Measurements from ENCODE around the gene H2BK1. TPM values are rescaled to one million over a fixed set of nuclear protein-coding genes. Genes with fewer than 3 reads are reported as not detected.

Gene H2BK1
- total RNA-seq, 1 donor from 2014 or later = not detected

- Histone ChIP-seq H3K27ac (ENCODE audit: low read depth, low read length) (no peak overlapping the region), H3K9ac (ENCODE audit: low read depth in 1 of 3, low read length in 3 of 3) (no peak overlapping the region), H3K9me3 (ENCODE audit: control insufficient read depth in 3 of 3, low read length in 3 of 3) (no peaks in the 10 kb centered on the region), H3K36me3 (ENCODE audit: control insufficient read depth in 3 of 3, insufficient read depth in 3 of 3, low read length in 3 of 3) (peaks cover 48 to 58% (median 53%) of the 10 kb centered on the region in 3 donors), H3K4me1 (ENCODE audit: control insufficient read depth in 3 of 3, insufficient read depth in 3 of 3, low read length in 3 of 3) (peaks cover 18 to 24% (median 21%) of the 10 kb centered on the region in 3 donors), H3K4me3 (ENCODE audit: low read length in 3 of 3) (no peak overlapping the region), H3K27me3 (ENCODE audit: control insufficient read depth in 3 of 3, insufficient read depth in 3 of 3, low read length in 3 of 3) (no peaks in the 10 kb centered on the region)
Measured at GRCh38 chr7:151223728-151224127, 13.4 kb upstream of the H2BK1 start.

DNA sequence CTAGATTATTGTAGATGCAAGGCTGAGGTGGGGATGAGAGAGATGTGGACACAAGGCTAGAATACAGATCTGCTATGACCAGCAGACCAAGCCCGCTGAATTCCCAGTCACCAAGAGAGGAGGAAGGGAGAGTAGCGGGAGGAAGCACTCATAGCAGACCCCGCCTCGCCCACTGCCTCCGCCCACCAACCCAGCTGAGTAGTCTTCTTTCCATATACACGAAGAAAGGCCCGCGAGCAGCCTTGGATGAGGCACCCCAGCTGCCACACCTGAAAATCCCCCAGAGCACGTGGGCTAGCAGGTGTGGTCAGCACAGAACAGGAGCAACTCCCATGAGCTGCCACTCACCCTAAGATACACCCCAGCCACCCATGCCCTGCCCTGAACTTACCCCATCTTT lies 7.9 kb upstream of the H2BK1 start:
- no peak overlapping the region for H3K4me3 ChIP-seq (ENCODE audit: low read length in 3 of 3)
- H3K36me3 ChIP-seq (ENCODE audit: control insufficient read depth in 3 of 3, insufficient read depth in 3 of 3, low read length in 3 of 3) = peaks cover 76 to 88% (median 88%) of the 10 kb centered on the region in 3 donors
- H3K27me3 ChIP-seq (ENCODE audit: control insufficient read depth in 3 of 3, insufficient read depth in 3 of 3, low read length in 3 of 3) = no peaks in the 10 kb centered on the region
- H3K27ac ChIP-seq (ENCODE audit: low read depth, low read length) = no peak overlapping the region
- H3K9ac ChIP-seq (ENCODE audit: low read depth in 1 of 3, low read length in 3 of 3) = no peak overlapping the region
- no peaks in the 10 kb centered on the region for H3K4me1 ChIP-seq (ENCODE audit: control insufficient read depth in 3 of 3, insufficient read depth in 3 of 3, low read length in 3 of 3)
- H3K9me3 ChIP-seq (ENCODE audit: control insufficient read depth in 3 of 3, low read length in 3 of 3) = no peaks in the 10 kb centered on the region

GRCh38 chr7:151215396-151215795 lies 5.1 kb upstream of the H2BK1 start:
- Histone ChIP-seq H3K36me3 (ENCODE audit: control insufficient read depth in 3 of 3, insufficient read depth in 3 of 3, low read length in 3 of 3) (peaks cover 60 to 86% (median 66%) of the 10 kb centered on the region in 3 donors), H3K9me3 (ENCODE audit: control insufficient read depth in 3 of 3, low read length in 3 of 3) (no peaks in the 10 kb centered on the region), H3K4me3 (ENCODE audit: low read length in 3 of 3) (no peak overlapping the region), H3K4me1 (ENCODE audit: control insufficient read depth in 3 of 3, insufficient read depth in 3 of 3, low read length in 3 of 3) (no peaks in the 10 kb centered on the region), H3K9ac (ENCODE audit: low read depth in 1 of 3, low read length in 3 of 3) (no peak overlapping the region), H3K27ac (ENCODE audit: low read depth, low read length) (no peak overlapping the region), H3K27me3 (ENCODE audit: control insufficient read depth in 3 of 3, insufficient read depth in 3 of 3, low read length in 3 of 3) (no peaks in the 10 kb centered on the region)

- Histone ChIP-seq H3K4me1 (ENCODE audit: control insufficient read depth in 3 of 3, insufficient read depth in 3 of 3, low read length in 3 of 3) (no peaks in the 10 kb centered on the region), H3K27me3 (ENCODE audit: control insufficient read depth in 3 of 3, insufficient read depth in 3 of 3, low read length in 3 of 3) (no peaks in the 10 kb centered on the region), H3K9ac (ENCODE audit: low read depth in 1 of 3, low read length in 3 of 3) (no peak overlapping the region), H3K36me3 (ENCODE audit: control insufficient read depth in 3 of 3, insufficient read depth in 3 of 3, low read length in 3 of 3) (peaks cover 53 to 76% (median 54%) of the 10 kb centered on the region in 3 donors), H3K27ac (ENCODE audit: low read depth, low read length) (no peak overlapping the region), H3K9me3 (ENCODE audit: control insufficient read depth in 3 of 3, low read length in 3 of 3) (no peaks in the 10 kb centered on the region), H3K4me3 (ENCODE audit: low read length in 3 of 3) (no peak overlapping the region)
Measured at GRCh38 chr7:151213826-151214225, 3.5 kb upstream of the H2BK1 start.

DNA sequence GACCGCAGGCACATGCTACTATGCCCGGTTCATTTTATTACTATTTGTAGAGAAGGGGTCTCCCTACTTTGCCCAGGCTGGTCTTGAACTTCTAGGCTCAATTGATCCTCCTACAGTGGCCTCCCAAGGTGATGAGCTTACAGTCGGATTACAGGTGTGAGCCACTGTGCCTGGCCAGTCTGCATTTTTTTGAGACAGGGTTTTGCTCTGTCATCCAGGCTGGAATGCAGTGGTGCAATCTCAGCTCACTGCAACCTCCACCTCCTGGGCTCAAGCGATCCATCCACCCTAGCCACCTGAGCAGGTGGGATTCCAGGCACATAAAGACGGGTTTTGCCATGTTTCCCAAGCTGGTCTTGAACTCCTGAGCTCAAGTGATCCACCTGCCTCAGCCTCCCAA lies 2.3 kb upstream of the H2BK1 start:
- H3K9me3 ChIP-seq (ENCODE audit: control insufficient read depth in 3 of 3, low read length in 3 of 3) = no peaks in the 10 kb centered on the region
- H3K9ac ChIP-seq (ENCODE audit: low read depth in 1 of 3, low read length in 3 of 3) = no peak overlapping the region
- H3K4me1 ChIP-seq (ENCODE audit: control insufficient read depth in 3 of 3, insufficient read depth in 3 of 3, low read length in 3 of 3) = no peaks in the 10 kb centered on the region
- H3K27me3 ChIP-seq (ENCODE audit: control insufficient read depth in 3 of 3, insufficient read depth in 3 of 3, low read length in 3 of 3) = no peaks in the 10 kb centered on the region
- peaks cover 41 to 64% (median 42%) of the 10 kb centered on the region in 3 donors for H3K36me3 ChIP-seq (ENCODE audit: control insufficient read depth in 3 of 3, insufficient read depth in 3 of 3, low read length in 3 of 3)
- no peak overlapping the region for H3K4me3 ChIP-seq (ENCODE audit: low read length in 3 of 3)
- no peak overlapping the region for H3K27ac ChIP-seq (ENCODE audit: low read depth, low read length)

DNA sequence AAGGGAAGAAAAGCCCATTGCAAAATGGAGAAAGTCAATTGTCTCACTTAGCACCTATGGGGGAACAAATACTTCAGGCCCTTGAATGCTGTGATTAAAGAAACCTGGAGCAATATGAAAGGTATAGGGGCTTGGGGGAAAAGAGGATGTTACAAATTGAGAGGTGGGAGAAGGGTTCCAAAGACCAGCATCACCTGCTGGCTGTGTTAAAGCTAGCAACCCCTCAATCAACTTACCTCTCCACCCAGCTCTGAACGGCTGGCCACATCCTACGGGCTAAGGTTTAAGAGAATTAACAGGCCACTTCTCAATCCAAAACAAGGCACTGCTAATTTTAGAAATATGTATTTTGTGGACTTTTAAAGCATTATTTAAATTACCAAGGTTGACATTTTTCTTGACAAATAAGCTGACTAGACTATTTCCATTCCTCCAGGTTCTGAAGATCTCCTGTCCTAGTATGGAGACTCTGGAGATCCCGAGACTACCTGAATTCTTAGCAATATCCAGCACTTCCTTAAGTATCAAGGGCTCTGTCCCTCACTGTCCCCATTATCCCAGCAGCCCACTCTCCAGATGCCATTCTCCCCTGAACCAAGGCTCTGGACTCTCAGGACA lies 976 bp upstream of the H2BK1 start:
- Histone ChIP-seq H3K27ac (ENCODE audit: low read depth, low read length) (no peak overlapping the region), H3K27me3 (ENCODE audit: control insufficient read depth in 3 of 3, insufficient read depth in 3 of 3, low read length in 3 of 3) (peaks cover 0 to 7% (median under 1%) of the 10 kb centered on the region in 3 donors), H3K9ac (ENCODE audit: low read depth in 1 of 3, low read length in 3 of 3) (no peak overlapping the region), H3K4me1 (ENCODE audit: control insufficient read depth in 3 of 3, insufficient read depth in 3 of 3, low read length in 3 of 3) (no peaks in the 10 kb centered on the region), H3K4me3 (ENCODE audit: low read length in 3 of 3) (no peak overlapping the region), H3K36me3 (ENCODE audit: control insufficient read depth in 3 of 3, insufficient read depth in 3 of 3, low read length in 3 of 3) (peaks cover 30 to 51% (median 32%) of the 10 kb centered on the region in 3 donors), H3K9me3 (ENCODE audit: control insufficient read depth in 3 of 3, low read length in 3 of 3) (no peaks in the 10 kb centered on the region)

DNA sequence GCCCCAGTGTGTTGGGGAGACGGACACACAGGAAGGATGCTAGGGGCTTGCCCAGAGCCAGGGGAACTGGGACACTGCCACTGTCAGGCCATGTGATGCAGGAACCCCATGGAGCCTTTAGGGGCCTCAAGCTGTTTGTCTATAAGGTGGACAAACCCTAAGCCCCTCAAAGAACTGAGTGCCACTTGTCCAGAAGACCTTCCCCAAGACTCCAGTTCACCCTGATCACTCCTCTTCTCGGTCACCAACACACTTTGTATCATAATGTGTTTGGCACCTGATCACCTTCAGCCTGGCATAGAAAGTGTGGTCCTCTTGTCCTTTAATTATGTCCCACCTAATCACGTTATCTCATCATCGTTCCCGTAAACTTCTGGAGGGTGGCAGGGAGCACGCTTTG lies 700 bp downstream of the H2BK1 start:
- Histone ChIP-seq H3K27ac (ENCODE audit: low read depth, low read length) (no peak overlapping the region), H3K9me3 (ENCODE audit: control insufficient read depth in 3 of 3, low read length in 3 of 3) (no peaks in the 10 kb centered on the region), H3K4me3 (ENCODE audit: low read length in 3 of 3) (no peak overlapping the region), H3K27me3 (ENCODE audit: control insufficient read depth in 3 of 3, insufficient read depth in 3 of 3, low read length in 3 of 3) (peaks cover 7 to 24% (median 16%) of the 10 kb centered on the region in 3 donors), H3K9ac (ENCODE audit: low read depth in 1 of 3, low read length in 3 of 3) (no peak overlapping the region), H3K36me3 (ENCODE audit: control insufficient read depth in 3 of 3, insufficient read depth in 3 of 3, low read length in 3 of 3) (peaks cover 16 to 35% (median 17%) of the 10 kb centered on the region in 3 donors), H3K4me1 (ENCODE audit: control insufficient read depth in 3 of 3, insufficient read depth in 3 of 3, low read length in 3 of 3) (no peaks in the 10 kb centered on the region)

DNA sequence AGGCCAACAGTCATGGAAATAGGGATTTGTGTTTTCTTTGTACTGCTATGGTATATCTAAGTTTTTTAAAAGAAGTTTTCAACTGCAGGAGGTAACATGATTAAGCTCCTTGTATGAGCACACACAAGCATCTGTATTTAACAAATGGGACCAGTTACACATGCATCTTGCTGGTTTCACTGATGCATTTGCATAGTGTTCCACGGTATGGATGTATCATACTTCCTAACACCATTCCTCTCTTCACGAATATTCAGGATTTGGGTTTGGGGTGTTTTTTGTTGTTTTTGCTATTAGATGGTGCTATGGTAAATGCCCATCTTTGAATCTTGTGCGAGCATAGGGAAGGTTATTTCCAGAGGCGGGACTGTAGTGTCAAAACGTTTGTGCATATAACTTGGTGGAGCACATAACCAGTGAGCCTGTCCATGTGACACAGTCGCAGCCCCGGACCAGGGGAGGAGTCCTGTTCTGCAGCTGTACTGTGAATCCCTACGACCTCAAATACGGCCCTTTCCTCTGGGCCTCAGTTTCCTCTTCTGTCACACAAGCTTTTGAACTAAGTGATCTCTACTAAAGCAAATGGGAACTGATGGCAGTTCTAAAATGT lies 1.9 kb downstream of the H2BK1 start:
- H3K9me3 ChIP-seq (ENCODE audit: control insufficient read depth in 3 of 3, low read length in 3 of 3) = no peaks in the 10 kb centered on the region
- H3K27me3 ChIP-seq (ENCODE audit: control insufficient read depth in 3 of 3, insufficient read depth in 3 of 3, low read length in 3 of 3) = peaks cover 19 to 36% (median 28%) of the 10 kb centered on the region in 3 donors

GRCh38 chr7:151207804-151208203 lies 2.5 kb downstream of the H2BK1 start:
- Histone ChIP-seq H3K9ac (ENCODE audit: low read depth in 1 of 3, low read length in 3 of 3) (no peak overlapping the region), H3K27me3 (ENCODE audit: control insufficient read depth in 3 of 3, insufficient read depth in 3 of 3, low read length in 3 of 3) (peaks cover 24 to 42% (median 33%) of the 10 kb centered on the region in 3 donors), H3K27ac (ENCODE audit: low read depth, low read length) (no peak overlapping the region), H3K4me1 (ENCODE audit: control insufficient read depth in 3 of 3, insufficient read depth in 3 of 3, low read length in 3 of 3) (no peaks in the 10 kb centered on the region), H3K9me3 (ENCODE audit: control insufficient read depth in 3 of 3, low read length in 3 of 3) (no peaks in the 10 kb centered on the region), H3K4me3 (ENCODE audit: low read length in 3 of 3) (no peak overlapping the region), H3K36me3 (ENCODE audit: control insufficient read depth in 3 of 3, insufficient read depth in 3 of 3, low read length in 3 of 3) (peaks cover 0 to 19% (median 3%) of the 10 kb centered on the region in 3 donors)

More for the DNA sequence above, 1.9 kb downstream of the H2BK1 start:
- Histone ChIP-seq H3K36me3 (ENCODE audit: control insufficient read depth in 3 of 3, insufficient read depth in 3 of 3, low read length in 3 of 3) (peaks cover 5 to 24% (median 7%) of the 10 kb centered on the region in 3 donors), H3K4me1 (ENCODE audit: control insufficient read depth in 3 of 3, insufficient read depth in 3 of 3, low read length in 3 of 3) (no peaks in the 10 kb centered on the region), H3K4me3 (ENCODE audit: low read length in 3 of 3) (no peak overlapping the region), H3K27ac (ENCODE audit: low read depth, low read length) (no peak overlapping the region), H3K9ac (ENCODE audit: low read depth in 1 of 3, low read length in 3 of 3) (no peak overlapping the region)

GRCh38 chr7:151207315-151207714 lies 3.0 kb downstream of the H2BK1 start:
- Histone ChIP-seq H3K4me3 (ENCODE audit: low read length in 3 of 3) (no peak overlapping the region), H3K4me1 (ENCODE audit: control insufficient read depth in 3 of 3, insufficient read depth in 3 of 3, low read length in 3 of 3) (no peaks in the 10 kb centered on the region), H3K9ac (ENCODE audit: low read depth in 1 of 3, low read length in 3 of 3) (no peak overlapping the region), H3K27me3 (ENCODE audit: control insufficient read depth in 3 of 3, insufficient read depth in 3 of 3, low read length in 3 of 3) (peaks cover 27 to 45% (median 35%) of the 10 kb centered on the region in 3 donors), H3K36me3 (ENCODE audit: control insufficient read depth in 3 of 3, insufficient read depth in 3 of 3, low read length in 3 of 3) (peaks cover 0 to 14% (median 3%) of the 10 kb centered on the region in 3 donors), H3K9me3 (ENCODE audit: control insufficient read depth in 3 of 3, low read length in 3 of 3) (no peaks in the 10 kb centered on the region), H3K27ac (ENCODE audit: low read depth, low read length) (no peak overlapping the region)

Data from skeletal muscle tissue (tissue), 4 donors.